ENCODE data around the gene RSPO3.

GRCh38 chr6:127200114-127200513 lies 81.6 kb downstream of the RSPO3 start:
- no peak for TF ChIP-seq EZH2 (IDR thresholded peaks at IDR 0.05; ENCODE audit: insufficient read depth, poor library complexity, severe bottlenecking)
- TF ChIP-seq EZH2phosphoT487 (IDR thresholded peaks at IDR 0.05; ENCODE audit: insufficient read depth, low read depth): no peak

Data from GM23248 (cell line).